Muscle of back (tissue), 11 donors: Measurements from ENCODE around the gene ARID5B. TPM values are rescaled to one million over a fixed set of nuclear protein-coding genes. Genes with fewer than 3 reads are reported as not detected.

Experiments
- DNase-seq, 3 donors: peaks; one replicate each; pipeline versions ENCODE4 v3.0.0 to v3.0.0-alpha.2; 2013
- polyA plus RNA-seq, 10 donors: library from polyadenylated mRNA; unstranded; fragments of 120-200 nt; gene quantifications; one replicate each; pipeline ENCODE4 v1.2.1, GENCODE V29; 2013; ENCODE audit not compliant: insufficient read length in 10 of 10

ARID5B gene
- polyA plus RNA-seq, 10 donors = 11.5 to 30.6 (median 19.6) TPM

DNA sequence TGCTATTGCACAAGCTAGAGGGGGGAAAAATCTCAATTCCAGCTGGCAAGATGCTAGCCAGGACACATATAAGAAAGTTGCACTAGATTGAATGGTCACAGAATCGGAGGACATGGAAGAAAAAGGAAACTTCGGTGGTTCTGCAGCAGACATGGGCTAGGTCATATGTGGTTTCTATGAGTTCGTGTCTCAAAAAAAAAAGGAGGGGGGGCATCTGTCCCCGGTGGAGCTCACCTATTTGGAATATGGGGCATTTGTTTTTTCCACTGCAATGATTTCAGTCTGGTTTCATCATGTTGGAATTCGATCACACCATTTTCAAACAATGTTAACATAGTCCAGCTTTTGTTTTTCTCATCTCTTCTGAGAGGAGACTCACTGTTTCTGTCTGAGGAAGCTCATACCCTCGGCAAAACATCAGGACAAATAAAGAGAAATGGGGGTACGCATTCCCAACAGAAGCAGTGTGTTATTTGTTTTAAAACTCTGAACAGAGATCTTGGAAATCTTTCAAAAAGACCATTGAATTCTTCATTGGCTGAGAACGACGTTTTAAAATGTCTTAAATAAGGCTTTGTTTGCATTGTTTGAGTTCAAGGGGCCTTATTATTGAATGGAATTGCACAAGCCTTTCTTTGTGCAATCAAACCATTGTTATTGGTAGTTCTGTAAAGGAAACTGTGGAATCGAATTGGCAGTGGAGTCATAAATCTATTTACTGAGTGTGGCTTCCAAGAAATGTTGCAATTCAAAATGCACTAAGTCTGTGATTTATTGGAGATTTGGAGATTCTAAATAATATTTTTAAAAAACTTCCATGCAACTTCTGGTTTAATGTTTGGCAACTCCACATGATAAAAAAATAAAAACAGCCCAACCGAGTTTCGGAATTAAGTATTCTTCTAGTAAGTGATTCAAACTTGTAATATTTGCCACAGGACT is 194.0 kb downstream of the ARID5B start:
- peak; percentile 73 to 89 (median 77) for DNase-seq

DNA sequence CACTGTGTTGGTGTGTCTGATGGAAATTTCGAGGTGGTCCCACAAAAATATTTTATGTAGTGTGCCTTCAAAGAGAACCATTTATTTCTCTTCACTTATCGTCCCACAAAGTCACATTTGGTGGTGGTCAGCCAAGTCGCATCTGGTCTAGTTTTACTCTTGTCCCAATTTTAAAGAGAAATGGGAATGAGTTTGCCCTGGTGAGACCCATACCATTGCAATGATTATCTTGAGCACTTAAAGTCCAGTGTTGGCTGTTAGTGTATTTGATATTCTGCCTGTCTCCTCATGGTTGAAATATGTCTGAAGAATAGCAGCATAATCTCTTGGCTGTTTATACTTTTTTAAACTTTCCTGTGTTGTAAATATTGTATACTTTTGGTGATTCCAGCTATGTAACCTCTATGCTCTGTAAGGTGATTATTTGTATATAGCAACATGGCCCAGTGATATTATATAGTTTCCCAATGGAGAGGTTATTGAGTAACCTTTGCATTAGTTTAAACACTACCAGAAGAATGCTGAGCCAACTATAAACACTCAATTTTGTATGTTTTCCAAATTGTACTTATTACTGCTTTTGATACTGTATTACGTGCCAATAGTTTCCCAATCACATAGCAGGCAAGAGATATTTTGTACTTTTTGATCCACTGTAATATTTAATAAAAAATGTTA is 194.9 kb downstream of the ARID5B start:
- DNase-seq = no peak

DNA sequence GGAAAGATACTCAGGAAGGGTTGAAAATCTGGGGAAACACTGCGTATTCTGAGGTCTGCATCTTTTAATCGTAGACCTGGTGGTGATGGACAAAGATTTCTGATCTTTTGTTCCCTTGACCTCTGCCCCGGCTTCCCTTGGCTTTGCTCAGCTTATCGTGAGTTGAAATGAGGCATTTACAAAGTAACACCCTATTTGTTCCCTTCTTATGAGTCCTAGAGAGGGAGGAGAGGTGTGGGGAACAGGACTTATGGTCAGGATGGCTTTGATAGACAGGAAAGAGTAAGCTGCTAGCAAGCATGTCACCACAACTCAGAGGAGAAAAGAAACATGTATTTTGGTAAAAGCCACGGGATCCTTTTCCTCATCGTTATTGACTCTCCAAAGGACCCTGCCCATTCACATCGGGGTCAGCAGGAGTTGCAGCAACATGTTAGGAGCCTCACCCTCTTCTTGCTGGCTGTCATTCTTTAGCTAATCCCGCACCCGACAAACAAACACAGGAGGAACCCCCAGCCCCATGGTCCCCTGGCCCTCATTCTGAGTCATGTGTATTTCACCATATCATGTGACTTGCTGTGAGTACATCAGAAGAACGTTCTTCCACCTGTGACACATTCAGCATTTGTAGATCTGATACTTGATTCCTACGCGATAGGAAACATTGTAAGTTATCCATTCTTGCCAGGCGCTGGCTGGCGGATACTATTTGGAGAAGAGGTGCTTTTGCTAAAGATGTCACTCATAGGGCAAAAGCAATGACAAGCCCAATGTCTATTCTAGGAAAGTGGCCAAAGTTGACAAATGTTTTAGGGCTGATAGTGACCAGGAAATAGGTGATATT is 197.0 kb downstream of the ARID5B start:
- no peak for DNase-seq

DNA sequence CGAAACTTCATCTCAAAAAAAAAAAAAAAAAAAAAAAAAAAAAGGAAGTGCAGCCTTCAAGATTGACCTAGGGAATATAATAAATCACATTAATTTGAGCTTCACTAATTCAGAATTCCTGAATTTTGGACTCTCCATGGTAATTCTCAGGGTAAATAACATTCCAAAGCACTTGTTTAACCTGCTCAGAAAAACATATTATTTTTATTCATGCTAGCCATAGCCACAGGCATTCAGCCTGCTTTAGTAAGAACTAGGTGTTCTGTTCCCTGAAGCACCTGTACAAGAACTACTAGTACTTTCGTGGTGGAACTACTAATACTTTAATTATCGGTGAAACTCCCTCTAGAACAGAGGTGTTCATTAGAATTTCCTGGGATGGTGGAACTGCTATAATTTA is 197.8 kb downstream of the ARID5B start:
- DNase-seq = no peak

DNA sequence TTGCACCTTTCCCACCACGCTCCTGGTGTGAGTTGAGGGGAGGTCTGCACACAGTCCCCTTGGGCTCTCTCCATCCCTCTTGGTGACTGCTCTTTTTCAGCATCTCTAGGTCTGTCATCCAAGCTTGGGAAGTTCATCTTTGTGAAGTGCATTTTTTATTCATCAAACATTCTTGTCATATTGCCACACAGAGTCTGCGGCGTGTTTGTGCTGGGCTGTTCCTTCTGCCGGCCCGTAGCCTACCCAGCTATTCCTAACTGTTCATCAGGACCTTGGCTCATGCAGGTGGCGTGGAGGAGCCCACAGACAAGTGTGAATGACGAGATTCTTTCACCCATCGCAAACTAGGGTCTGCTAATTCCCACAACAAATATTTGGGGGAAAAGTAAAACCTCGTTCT is 202.4 kb downstream of the ARID5B start:
- DNase-seq = no peak

DNA sequence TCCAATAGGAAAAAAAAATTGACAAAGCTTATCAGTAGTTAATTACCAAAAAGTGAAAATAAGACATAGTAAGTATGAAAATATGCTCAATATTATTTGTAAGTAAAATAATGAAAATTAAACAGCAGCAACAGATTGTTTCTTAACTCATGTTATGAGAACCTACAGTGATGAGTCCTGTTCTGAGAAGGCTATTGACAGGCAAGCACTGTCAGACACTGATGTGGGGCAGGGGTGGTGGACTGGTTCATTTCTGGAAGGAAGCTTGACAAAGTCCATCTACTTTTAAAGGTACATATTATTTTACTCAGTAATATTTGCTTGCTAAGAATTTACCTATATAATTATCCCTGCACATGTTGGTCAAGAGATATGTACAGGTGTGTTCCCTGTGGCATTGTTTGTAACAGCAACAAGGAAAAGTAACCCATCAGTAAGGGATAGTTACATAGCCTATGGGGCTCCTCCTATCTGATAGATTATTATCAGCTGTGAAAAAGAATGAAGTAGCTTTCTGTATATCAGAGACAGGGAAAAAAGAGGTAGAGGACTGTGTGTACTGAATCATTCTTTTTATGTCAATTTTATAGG is 205.5 kb downstream of the ARID5B start:
- no peak for DNase-seq

DNA sequence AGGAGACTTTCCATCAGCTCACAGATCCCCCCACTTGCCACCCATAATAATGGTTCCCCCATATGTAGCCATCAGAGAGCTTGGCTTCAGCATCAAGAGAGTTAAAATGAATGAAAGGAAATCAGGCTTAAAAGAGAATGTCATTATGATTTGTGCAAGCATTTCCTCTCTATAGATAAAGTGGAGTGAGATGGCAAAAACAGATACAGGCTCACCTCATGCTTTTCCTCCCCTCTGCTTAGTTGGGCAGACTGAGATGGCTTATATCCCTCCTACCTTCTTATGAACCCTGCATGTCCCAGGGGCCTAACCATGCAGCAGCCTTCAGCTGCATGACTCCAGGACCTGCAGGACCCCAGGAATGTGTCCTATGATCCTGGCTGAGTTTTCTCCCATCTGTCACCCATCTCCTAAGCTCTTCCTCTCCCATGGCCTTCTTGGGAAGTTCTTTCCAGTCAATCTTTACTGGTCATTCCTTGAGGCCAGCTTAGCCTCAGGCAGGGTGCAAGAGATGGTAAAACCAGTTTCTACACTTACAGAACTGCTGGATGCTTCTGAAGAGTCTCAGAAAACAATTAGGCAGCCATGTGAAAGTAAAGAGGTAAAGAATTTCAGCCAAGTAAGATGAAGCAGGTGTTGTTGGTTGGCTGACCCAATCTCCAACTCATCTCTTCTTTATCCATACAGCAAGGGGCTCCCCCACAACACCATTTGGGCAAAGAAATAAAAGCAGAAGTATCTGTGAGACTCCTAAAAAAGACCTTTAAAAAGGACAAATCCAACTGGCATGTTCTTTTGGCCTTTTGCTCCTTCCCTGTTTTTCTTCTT is 207.5 kb downstream of the ARID5B start:
- DNase-seq = no peak

DNA sequence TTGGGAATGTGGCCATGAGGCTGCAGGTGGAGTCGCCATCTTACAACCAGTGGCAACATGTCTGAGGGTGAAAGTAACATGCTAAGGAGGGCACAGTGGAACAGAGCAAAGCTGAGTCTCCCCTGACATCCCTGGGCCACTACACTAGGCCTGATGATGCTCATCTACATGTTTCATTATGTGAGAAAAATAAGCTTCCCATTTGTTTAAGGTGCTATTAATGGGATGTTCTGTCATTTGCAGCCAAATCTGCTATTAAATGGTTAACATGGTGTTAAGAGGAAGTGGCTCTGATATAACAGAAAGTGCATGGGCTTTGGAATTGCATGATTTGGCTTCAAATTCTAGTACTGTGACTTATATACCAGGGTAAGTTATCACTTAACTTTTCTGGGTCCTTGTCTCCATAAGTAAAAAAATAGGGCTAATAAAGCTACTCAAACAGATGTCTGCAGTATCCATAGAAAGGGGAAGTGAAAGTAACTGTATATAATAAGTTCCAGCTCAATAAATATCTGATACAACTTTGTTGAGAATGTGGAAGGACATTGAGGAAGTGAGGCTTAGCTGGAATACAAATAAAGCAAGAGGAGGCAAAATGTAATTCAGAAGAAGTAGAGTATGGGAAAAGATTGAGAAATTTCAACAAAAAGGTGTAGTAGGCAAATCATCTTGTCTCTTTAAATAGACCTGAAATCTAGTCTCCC is 208.2 kb downstream of the ARID5B start:
- no peak for DNase-seq

DNA sequence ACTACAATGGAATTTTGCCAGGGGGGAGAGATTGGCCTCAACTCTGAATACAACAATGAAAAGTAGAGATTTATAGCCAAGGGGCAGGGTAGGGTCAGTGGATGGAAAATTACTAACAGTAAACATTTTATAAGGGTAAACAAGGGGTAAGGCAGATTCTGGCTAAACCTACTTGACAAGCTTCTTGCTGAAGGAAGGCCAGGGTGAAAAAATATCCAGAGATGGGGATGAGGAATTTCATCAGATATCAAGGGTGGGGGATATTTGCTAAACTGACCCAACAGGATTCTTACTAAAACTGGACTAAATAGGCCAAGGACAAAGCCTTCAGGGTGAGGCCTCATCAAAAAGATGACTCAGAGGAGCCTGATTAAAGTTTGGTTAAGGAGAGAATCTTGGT is 210.8 kb downstream of the ARID5B start:
- DNase-seq = no peak

DNA sequence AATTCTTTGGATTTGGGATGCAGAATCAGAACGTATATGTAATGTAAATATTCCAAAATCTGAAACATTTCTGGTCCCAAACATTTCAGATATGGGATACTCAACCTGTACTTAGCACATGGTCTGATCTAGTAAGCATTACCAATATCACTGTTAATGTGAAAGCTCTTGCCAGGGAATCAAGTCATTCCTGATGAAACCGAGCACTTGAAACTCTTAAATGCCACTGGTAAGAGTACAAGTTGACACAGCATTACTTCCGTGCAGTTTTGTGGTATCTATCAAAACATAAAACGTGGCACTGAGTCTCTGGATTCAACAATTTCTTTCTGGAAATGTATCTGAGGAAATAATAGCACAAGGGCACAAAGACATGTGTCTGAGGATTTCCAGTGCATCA is 211.5 kb downstream of the ARID5B start:
- no peak for DNase-seq

DNA sequence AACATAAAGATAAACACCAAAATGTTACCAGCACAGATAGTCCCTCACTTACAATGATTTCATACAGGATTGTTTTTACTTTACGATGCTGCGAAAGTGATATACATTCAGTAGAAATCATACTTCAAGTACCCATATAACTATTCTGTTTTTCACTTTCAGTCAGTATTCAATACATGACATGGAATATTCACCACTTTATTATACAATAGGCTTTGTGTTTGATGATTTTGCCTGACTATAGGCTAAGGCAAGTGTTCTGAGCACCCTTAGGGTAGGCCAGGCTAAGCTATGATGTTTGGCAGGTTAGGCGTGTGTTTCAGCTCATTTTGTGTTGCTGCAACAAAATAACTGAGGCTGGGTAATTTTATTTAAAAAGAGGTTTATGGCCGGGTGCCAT is 212.2 kb downstream of the ARID5B start:
- no peak for DNase-seq

DNA sequence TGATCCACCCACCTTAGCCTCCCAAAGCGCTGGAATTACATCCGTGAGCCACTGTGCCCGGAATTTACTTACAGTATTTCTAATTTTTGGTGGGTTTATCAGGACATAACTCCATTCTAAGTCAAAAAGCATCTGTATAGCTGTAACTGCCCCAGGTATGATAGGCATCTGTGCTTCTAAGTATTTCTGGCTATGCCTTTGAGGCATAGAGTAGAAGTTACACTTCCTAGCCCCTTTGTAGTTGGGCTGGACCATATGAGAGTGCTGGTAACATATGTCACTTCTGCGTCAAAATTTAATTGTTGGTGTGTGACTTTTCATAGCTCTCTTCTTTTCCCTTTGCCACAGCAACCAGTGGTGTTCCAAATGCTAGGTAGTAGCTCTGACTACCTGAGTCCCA is 213.8 kb downstream of the ARID5B start:
- DNase-seq = no peak

DNA sequence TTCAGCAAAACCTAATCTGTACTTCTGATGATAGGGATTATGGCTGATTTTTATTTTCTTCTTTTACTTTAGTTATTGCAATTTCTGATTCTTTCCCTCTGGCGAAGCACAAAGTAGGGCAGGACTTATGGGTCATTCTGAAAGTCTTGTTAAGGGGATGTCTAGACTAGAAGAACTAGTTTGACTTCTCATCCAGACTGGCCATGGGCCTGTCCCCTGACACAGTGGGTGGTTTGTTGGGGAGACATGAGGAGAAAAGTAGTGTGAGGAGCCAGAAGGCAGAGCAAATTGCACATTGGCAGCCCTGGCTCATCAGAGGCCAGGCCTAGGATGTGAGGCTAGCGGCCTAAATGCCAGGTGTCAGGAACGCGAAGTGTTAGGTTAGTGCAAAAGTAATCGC is 214.3 kb downstream of the ARID5B start:
- no peak for DNase-seq

DNA sequence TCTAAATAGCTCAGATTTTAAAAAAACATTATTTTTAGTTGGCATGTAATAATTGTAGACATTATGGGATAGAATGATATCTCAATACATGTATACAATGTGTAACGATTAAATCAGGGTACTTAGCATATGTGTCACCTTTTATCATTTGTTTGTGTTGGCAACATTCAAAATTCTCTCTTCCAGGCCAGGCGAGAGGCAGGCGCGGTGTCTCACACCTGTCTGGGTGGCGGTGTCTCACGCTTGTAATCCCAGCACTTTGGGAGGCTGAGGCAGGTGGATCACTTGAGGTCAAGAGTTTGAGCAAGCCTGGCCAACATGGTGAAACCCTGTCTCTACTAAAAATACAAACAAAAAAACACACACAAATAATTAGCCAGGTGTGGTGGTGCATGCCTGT is 215.4 kb downstream of the ARID5B start:
- no peak for DNase-seq

DNA sequence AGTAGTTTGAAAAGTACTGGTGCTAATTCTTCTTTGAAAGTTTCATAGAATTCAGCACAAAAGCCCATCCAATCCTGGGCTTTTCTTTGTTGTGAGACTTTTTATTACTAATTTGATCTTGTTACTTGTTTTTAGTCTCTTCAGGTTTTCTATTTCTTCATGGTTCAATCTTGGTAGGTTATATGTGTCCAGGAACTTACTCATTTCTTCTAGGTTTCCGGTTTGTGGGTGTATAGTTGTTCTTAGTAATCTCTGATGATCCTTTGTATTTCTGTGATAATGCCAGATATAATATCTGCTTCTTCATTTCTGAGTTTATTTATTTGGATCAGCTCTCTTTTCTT is 219.7 kb downstream of the ARID5B start:
- DNase-seq = no peak

DNA sequence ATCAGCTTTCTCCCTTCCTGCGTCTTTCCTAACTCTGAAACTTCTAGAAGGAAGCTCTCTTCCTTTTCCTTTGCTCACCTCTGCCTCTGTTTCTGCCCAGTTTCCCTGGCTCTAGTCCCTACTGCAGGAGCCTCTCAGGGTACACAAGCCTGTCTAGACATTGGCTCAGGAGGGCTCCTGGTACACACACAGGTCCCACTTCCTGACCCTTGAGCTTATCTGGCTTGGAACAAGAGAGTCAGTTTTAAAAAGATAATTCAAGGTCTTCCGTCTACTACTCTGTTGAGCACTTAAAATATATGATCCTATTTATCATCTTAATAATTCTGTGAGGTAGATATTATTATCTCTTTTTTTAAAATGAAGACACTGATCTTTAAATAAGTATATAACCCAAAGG is 226.5 kb downstream of the ARID5B start:
- no peak for DNase-seq

DNA sequence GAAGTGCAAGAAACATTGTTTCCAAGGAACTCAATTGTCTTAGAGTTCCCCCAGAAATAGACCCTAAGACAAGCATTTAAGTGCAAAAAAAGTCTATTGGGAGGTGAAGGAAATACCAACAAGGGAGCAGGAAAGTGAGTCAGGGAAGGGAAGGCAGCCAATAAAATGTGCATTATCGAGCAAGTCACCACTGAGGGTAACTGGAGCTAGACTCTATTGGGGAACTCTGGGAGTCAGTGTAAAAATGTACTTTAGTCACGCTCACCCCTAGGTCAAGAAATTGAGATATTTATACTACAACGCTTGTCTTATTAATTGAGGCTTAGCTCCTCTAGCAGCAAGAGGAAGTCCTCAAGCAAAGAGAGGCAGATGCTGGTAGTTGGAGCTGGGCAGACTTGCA is 229.4 kb downstream of the ARID5B start:
- peak in 1 of 3 donors; percentile 79 for DNase-seq

DNA sequence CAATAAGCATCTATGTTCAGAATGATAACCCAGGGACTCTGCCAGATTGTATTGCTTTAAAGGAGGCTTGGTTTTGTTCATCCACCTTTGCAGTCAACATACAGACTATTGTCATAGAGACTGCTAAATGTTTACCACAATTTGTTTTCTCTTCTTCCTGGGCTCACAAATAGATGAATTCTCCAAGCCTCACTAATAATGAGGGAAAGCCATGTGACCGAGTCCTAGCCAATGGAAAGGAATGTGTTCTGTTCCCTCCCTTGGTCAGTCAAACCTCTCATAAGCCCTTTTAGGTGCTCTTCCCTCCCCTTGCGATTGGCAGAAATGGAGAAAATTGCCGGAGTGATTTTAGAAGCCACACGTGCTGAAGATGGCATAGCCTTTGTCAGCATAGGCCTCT is 230.2 kb downstream of the ARID5B start:
- DNase-seq = no peak

DNA sequence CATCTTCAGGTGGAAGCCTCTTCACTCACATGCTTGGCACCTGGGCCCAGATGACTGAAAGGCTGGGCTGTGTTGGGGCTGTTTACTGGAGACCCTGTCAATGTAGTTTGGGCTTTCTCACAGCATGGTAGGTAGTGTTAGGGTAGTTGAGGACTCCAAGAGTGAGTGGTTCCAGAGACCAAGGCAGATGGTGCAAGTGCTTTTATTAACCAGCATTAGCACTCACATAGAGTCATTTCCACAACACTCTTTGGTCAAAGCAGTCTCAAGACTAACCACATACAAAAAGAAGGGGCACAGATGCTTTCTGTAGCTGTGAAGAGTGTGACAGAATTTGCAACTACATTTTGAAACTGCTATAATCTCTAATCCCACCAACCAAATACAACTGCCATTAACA is 232.1 kb downstream of the ARID5B start:
- DNase-seq = no peak

DNA sequence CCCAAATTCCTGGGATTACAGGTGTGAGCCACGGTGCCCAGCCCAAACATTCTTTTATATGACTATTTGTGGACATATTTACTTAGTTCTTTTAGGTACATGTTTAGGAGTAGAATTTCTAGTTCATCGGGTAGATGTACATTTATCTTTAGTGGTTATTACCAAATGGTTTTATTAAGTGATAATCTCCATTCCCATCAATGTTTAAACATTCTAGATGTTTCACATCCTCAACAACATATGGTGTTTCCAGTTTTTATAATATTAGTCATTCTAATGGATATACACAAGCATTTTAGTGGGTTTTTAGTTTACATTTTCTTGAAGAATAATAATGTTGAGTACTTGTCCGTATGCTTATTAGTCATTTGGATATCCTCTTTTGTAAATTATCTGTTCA is 235.4 kb downstream of the ARID5B start:
- DNase-seq = no peak
